Measurements from ENCODE around the gene ACSL4.
A peak's percentile ranks its signal among the peaks of the same experiment; 100 is the strongest.
"Not testable (repeated sequence)": the region's sequence is repeated elsewhere in the genome, so short reads cannot be mapped to it uniquely, and the experiment has no call there.

The ACSL4 gene

DNA sequence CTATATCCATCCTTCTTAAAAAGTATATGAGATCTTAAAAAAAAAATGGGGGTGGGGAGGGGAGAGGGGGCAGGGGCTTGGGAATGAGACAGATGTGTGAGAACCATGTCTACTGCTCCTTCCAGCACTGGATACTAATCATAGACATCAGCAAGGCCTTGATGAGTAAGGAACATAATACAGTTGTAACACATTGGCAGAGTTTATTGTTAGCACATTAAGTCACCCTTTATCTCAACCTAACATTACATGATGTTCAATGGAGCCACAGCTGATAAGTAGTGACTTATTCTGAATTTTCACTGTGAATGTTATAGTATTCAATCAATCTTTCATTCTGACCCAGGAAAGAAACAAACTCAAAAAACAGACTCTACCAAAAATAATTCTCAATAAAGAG is 60.8 kb downstream of the ACSL4 start:
- no peak for DNase-seq (ENCODE audit: low read depth, low spot score)

DNA sequence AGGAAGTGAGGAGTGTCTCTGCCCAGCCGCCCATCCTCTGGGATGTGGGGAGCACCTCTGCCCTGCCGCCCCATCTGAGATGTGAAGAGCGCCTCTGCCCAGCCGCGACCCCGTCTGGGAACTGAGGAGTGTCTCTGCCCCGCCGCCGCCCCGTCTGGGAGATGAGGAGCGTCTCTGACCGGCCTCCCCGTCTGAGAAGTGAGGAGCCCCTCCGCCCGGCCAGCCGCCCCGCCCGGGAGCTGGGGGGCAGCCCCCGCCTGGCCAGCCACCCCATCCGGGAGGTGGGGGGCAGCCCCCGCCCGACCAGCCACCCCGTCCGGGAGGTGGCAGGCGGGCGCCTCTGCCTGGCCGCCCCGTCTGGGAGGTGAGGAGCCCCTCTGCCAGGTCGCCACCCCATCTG is 61.9 kb downstream of the ACSL4 start:
- DNase-seq (ENCODE audit: low read depth, low spot score): not testable (repeated sequence)

DNA sequence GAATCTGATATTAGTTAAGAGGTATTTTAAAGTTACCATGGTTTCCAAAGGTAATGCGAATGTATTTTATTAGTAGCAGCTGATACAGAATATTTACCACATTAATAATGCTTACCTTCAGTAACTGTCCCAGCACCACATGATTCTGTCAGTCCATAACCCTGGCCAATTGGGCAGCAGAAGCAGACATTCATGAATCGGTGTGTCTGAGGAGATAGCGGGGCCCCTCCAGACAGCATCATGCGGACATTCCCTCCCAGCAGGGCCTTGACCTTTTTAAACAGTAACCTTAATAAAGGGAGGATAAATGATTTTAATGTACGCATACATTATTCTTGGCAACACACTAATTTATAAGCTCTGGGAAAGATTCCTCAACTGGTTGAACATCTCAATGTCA is 65.1 kb downstream of the ACSL4 start:
- DNase-seq (ENCODE audit: low read depth, low spot score): no peak

DNA sequence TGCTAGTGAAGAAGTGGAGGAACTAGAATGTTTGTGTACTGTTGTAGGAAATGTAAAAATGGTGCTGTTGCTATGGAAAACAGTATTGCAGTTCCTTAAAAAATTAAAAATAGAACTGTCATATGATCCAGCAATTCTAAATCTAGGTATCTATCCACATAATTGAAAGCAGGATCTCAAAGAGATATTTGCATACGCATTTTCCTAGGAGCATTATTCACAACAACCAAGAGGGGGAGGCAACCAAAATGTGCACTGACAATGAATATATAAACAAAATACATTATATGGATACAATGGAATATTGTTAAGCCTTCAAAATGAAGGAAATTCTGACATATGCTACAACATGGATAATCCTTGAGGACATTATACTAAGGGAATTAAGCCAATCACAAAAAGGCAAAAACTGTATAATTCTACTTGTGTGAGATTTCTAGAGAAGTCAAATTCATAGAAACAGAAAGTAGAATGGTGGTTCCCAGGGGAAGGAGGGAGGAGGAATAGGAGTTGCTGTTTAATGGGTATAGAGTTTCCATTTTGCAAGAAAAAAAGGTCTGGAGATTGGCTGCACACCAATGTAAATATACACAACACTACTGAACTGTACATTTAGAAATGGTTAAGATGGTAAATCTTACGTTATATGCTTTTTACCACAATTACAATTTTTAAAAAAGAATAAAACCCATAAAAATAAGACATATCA is 72.5 kb downstream of the ACSL4 start:
- no peak for DNase-seq (ENCODE audit: low read depth, low spot score)

DNA sequence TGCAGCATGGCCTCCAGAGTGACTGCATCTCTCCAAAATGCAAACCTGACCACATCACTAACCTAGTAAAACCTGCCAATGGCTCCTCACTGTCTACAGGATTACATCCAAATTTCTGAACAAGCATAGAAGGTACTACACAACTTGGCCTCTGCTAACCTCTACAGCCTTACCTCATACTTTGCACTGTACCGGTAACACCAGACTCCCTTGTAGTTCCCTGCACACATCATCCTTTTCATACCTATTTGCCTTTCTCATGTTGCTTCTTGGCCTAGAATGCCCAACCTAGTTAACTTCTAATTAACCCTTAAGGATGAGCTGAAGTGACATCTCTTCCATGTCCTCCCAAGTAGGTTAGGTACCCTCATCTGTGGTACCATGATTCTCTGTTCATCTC is 74.7 kb downstream of the ACSL4 start:
- DNase-seq (ENCODE audit: low read depth, low spot score): no peak

DNA sequence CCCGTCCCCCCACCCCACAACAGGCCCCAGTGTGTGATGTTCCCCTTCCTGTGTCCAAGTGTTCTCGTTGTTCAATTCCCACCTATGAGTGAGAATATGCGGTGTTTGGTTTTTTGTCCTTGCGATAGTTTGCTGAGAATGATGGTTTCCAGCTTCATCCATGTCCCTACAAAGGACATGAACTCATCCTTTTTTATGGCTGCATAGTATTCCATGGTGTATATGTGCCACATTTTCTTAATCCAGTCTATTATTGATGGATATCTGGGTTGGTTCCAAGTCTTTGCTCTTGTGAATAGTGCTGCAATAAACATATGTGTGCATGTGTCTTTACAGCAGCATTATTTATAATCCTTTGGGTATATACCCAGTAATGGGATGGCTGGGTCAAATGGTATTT is 75.7 kb downstream of the ACSL4 start:
- not testable (repeated sequence) for DNase-seq (ENCODE audit: low read depth, low spot score)

DNA sequence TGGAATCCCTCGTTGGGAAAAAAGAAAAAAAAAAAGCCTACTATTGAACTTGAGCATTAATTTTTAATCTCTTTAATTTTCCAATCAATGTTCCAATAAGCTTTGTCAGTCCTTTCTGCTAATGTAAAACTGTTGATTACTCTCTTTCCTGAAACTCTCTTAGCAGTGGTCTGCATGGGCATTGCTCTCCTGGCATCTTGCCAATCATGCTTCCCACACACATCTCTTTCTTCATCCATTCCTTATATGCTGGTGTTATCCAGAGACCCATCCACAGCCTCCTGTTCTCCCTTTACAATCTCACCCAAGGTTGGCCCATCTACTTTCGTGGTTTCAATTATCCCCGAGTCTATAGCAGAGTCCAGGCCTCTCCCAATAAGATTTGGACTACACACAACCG is 76.3 kb downstream of the ACSL4 start:
- DNase-seq (ENCODE audit: low read depth, low spot score): no peak

DNA sequence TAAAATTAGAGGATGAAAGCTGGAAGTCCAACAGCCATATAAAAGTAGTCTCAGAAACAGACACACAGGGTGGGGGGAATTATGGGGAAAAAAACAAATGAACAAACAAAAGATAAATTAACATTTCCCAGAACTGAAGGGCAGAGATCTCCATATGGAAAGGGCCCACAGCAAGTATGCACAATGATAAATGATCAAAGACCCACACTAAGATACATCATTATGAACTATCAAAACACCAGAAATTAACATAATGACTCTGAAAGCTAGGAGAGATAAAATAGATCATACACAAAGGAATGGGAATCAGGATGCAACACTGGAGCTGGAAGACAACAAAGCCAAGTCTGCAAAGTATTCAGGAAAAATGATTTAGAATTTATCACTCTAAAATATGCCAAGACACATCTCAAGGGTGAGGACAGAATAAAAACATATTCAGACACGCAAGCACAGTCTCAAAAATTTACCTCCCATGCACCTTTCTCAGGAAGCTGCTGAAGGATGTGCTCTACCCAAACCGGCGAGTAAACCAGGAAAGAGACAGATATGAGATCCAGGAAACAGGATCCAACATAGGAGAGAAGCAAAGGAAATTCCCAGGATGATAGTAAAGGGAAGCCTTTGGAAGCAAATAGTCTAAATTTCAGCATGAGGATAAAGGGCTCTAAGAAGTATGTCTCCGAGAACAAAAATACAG is 77.4 kb downstream of the ACSL4 start:
- DNase-seq (ENCODE audit: low read depth, low spot score): no peak

DNA sequence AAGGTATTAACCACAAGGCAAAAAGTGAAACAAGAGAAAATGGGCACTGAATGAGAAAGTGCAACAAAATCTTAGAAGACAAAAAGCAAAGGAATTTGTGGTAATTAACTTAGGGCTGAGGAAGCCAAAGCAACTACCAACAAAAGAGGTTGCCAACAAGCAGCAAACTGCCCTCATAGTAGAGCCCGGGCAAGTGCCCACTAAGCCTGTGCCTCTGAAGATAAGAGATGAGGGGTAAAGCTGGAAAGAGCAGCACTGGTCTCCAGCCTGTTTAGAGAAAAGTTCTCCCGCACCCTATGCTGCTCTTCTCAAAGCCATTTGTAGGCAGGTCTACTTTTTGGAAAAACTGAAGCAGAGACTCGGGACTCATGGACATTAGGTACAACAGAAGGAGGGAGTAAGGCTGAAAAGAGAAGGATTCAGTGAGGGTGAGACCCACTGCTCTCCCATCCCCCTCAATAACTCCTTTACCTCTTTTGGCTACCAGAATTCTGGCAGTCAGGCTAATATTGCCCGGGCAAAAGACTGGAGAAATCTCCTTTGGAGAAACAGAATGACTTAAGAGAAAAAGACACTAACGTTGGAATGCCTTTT is 78.4 kb downstream of the ACSL4 start:
- no peak for DNase-seq (ENCODE audit: low read depth, low spot score)

DNA sequence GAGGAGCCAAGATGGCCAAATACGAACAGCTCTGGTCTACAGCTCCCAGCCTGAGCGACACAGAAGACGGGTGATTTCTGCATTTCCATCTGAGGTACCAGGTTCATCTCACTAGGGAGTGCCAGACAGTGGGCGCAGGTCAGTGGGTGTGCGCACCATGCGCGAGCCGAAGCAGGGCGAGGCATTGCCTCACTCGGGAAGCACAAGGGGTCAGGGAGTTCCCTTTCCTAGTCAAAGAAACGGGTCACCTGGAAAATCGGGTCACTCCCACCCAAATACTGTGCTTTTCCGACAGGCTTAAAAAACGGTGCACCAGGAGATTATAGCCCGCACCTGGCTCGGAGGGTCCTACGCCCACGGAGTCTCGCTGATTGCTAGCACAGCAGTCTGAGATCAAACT is 88.4 kb downstream of the ACSL4 start:
- DNase-seq (ENCODE audit: low read depth, low spot score): not testable (repeated sequence)

DNA sequence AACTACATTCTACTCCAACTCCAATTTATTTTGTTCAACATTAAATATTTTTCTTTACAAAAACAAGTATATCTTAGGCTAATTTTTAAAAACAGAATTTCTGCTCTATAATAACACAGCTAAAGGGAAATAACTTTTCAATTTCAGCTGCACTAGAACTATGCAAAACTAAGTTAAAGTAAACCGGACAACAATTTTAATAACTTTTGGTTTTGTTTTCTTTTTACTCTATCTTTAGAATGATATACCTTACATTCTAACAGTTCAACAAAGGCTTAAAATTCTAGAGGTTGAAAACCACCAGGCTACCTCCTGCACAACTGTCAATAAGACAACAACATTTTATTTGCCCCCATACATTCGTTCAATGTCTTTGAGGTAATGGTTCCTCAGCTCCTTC is 89.4 kb downstream of the ACSL4 start:
- no peak for DNase-seq (ENCODE audit: low read depth, low spot score)

DNA sequence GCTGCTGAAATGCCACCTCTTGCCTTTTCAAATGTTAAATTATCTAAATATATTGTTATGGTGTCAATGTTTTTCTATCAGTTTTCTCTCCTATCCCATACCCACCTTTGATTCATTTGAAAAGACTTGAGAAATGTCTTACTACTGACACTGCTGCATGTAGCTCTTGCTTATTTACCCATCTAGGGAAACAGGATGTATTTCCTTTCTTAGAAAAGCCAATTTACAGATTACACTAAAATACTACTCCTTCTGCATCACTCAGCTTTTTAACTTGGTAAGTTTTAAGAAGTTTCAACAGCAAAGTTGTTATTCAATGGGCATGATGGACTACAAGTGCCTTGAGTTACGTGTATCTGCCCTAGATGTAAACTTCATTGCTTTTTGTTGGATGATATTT is 94.9 kb downstream of the ACSL4 start:
- DNase-seq (ENCODE audit: low read depth, low spot score): no peak

DNA sequence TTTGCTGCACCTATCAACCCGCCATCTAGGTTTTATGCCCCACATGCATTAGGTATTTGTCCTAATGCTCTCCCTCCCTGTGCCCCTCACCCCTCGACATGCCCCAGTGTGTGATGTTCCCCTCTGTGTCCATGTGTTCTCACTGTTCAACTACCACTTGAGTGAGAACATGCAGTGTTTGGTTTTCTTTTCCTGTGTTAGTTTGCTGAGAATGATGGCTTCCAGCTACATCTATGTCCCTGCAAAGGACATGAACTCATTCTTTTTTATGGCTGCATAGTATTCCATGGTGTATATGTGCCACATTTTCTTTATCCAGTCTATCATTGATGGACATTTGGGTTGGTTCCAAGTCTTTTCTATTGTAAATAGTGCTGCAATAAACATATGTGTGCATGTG is 95.6 kb downstream of the ACSL4 start:
- not testable (repeated sequence) for DNase-seq (ENCODE audit: low read depth, low spot score)

DNA sequence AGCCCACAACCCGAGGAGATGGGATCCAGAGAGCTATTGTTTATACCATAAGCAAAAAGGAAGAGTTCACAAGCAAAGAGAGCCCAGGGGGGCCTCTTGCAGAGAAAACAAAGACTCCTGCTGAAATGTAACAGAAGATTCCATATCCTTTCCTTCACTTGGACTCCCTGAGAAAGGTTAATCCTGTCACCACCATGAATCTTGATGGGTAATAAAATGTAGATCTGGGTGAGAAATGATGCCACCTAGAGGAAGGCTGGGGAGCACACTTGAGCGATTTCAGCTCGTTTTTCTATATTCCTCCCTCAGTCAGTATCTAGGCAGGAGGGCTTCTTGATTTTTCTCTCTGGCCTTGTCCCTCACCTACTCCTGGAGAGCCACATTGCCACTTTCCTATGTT is 97.9 kb downstream of the ACSL4 start:
- peak; percentile 66 for DNase-seq (ENCODE audit: low read depth, low spot score)

DNA sequence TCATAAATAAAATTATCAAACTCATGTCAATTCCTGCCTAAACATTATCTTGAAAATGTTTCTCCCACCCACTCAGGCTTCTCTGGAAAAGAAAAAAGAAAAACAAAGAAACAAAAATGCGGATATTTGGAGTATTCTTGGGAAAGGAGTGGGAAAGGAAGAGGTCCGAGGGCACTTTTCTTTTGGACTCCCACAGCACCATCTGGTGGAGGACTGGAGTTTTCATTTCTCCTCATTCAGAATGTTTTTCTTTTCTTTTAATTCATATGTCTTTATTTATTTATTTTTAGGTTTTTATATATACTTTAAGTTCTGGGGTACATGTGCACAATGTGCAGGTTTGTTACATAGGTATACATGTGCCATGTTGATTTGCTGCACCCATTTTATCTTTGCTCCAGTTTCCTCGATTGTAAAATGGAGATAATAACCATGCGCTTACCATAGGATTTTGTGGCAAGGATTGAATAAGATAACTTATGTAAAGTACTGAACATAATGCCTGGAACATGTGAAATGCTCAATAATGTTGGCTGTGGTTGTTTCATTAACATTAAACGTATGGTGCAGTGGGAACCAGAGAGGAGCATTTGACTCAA is 100.1 kb downstream of the ACSL4 start:
- peak; percentile 27 for DNase-seq (ENCODE audit: low read depth, low spot score)

DNA sequence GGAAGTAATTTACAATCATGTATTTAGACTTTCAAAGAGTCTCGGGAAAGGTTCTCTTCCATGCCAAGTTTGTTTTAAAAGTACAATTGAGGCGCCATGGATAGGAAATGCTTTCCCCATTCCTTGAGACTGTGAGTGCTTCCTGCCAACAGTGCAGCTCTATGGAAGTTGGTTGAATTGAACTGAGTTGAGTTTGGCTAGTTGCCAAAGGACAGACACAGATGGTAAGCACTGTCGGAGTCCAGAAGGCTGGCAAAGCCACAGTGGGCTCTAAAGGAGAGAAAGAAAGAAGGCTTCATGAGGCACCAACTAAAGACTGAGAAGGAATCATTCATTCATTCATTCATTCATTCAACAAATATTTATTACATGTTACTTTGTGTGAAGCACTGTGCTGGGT is 103.7 kb downstream of the ACSL4 start:
- no peak for DNase-seq (ENCODE audit: low read depth, low spot score)

DNA sequence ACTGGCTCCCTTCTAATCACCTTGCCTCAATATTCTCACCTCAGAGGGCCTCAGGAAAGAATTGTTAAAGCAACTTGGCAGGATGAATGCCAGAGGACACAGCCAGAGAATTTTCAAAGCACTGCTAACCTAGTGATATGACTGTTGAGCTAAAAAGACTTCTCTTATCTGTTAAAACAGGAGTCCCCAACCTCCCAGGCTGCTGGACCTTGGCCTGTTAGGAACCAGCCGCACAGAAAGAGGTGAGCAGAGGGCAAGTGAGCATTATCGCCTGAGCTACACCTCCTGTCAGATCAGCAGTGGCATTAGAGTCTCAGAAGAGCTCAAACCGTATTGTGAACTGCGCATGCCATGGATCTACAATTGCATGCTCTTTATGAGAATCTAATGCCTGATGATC is 106.4 kb downstream of the ACSL4 start:
- DNase-seq (ENCODE audit: low read depth, low spot score): no peak

DNA sequence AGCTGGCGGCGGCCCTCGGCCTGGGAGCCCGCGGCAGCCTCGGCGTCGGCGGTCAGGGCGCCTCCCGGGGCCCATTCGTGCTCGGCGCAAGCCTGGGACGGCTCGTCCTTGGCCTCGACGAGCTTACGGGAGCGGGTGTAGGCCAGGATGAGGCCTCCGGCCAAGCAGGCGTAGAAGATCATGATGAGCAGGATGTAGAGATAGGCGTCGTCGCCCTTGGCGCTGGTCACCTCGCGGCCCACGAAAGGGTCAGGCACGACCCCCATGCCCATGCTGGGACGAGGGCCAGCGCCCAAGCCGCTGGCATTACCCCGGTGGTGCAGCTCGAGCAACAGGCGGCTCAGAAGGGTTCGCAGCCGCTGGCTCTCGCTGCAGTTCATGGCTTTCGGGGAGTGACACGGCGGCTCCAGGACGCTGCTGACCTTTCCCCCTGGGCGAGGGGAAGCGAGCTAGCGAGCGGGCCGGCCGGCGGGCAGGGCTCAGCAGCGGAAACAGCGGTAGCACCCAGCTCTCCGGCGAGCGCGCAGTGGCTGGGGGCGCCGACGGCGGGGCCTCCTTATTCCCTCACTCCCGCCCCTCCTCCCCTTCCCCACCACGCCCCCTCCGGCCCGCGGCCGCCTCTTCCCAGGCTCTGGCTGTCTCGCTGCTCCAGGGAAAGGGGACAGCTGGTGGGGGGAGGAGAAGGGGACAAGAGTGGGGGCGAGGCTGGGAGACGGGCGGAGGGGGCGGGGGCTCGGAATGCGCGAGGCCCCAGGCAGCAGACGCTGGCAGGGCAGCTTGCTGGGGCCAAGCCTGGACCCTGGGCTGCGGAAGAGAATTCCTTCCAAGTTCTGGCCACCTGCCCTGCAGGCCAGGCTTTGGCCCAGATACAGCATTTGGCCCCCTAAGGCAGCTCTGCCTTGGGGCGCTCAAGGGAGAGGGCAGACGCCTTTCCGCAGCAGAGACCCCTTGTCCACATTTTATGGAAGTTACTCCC is 108.1 kb downstream of the ACSL4 start, which contains the start of gene KCNE5:
Gene KCNE5 (minus strand): TSS at position 532 of the 976 bp plus-strand sequence. CDS start 152 bp downstream, at position 380.
- DNase-seq (ENCODE audit: low read depth, low spot score): peak; percentile 76

DNA sequence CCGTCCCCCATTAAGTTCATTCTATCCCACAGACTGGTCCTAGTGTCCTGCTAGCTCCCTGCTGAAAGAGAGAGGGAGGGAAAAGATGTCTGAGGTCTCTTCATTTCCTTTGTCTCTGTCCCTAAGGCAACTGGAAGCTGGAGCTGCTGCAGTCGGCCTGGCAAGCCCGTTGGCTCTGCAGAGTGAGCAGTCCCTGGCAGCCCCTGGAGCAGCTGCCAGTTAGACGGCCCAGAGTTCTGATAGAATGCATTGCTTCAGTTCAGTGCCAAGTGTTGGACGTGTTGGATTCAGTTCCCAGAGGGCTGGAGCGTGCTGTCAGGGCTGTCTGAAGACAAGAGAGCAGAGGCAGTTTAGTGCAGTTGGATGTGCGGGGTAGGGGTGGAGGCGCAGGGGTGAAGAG is 109.1 kb downstream of the ACSL4 start:
- no peak for DNase-seq (ENCODE audit: low read depth, low spot score)

DNA sequence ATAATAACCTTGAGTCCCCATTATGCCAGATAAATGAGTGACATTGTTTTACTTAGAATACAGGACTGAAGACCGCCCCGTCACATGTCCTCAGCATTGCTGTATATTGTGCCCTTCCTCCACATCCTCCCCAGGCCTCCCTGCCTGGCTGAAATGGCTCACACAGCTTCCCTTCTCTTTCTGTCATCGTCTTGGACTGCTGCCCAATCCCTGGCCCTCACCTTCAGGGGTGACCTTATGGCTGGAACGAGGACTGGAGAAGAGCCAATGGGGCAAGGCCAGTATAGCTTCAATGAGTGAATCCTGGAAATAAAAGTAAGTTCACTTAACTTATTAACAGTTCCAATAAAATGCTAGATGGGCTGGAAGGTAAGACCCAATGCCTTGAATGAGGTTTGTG is 110.8 kb downstream of the ACSL4 start:
- DNase-seq (ENCODE audit: low read depth, low spot score): no peak

DNA sequence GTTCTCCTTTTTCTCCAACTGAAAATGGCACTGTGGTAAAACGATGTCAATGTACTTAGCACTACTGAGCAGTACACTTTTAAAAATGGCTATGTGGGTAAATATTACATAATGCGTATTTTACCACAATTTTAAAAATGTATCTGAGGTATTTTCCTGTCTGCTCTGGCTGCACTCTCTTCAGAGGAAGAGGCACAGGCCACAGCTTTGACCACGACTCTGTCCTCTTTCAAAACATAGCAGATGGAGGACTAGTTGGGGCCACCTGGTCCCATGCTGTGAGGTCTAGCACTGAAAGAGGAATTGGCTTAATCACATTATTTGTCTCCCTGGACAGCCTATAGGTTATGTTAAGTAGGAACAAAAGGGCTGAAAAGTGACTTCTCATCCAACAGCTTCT is 113.3 kb downstream of the ACSL4 start:
- DNase-seq (ENCODE audit: low read depth, low spot score): no peak
